IPS DF 19.7 (cell line): ENCODE data around the gene FUT1.
"Not testable (repeated sequence)": the region's sequence is repeated elsewhere in the genome, so short reads cannot be mapped to it uniquely, and the experiment has no call there.

Source experiments
- DNase-seq: peaks from one replicate; pipeline ENCODE4 v3.0.0-alpha.2; 2013; ENCODE audit warnings: low read depth, low spot score

The FUT1 gene

DNA sequence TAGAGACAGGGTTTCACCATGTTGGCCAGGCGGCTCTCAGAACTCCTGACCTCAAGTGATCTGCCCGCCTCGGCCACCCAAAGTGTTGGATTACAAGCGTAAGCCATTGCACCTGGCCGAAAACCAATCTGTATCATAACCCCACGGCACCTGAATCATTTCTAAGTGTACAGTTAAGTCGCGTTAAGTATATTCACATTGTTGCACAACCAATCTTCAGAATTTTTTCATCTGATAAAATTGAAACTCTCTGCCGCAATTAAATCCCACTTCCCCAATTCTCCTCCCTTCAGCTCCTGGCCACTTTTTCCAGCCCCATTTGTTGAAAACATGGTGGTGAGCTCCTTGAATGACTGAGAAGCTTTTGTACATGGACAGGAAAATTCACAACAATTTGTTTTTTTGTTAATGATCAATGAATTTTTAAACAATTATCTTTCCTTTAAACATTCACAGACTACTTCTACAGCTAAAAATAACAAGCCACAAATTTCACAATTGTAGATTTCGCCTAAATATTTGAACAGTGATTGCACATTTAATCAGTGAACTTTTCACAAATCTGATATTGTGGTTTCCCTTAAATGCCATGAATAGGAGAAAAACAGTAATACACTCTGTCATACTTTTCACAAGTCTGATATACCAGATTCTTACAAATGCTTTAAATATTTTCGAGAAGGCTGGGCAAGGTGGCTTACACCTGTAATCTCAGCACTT, 16.7 kb upstream of the FUT1 start:
- DNase-seq: no peak

DNA sequence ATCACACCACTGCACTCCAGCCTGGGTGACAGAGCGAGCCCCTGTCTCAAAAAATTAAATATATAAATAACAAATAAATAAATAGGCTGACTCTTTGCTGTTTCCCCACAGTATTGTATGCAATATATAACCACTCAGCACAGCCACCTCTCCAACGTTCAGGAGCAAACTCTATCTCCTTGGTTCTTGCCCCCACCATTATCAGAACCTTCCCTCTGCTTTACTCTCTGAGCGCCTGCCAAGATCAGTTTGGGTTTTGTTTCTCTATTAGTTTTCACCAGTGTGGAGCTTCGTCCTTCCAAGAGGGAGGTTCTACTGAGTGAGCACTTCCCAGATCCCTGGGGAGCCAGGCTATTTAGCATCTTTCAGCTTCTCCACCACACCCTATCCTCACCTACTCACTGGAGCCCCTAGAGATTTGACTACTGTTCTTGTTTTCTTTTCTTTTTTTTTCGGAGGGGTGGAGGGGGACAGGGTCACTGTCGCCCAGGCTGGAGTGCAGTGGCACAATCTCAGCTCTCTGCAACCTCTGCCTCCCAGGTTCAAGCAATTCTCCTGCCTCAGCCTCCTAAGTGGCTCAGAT, 15.8 kb upstream of the FUT1 start:
- DNase-seq: not testable (repeated sequence)

- DNase-seq: not testable (repeated sequence)
These were observed 13.4 kb upstream of the FUT1 start for GRCh38 chr19:48765816-48766215.

DNA sequence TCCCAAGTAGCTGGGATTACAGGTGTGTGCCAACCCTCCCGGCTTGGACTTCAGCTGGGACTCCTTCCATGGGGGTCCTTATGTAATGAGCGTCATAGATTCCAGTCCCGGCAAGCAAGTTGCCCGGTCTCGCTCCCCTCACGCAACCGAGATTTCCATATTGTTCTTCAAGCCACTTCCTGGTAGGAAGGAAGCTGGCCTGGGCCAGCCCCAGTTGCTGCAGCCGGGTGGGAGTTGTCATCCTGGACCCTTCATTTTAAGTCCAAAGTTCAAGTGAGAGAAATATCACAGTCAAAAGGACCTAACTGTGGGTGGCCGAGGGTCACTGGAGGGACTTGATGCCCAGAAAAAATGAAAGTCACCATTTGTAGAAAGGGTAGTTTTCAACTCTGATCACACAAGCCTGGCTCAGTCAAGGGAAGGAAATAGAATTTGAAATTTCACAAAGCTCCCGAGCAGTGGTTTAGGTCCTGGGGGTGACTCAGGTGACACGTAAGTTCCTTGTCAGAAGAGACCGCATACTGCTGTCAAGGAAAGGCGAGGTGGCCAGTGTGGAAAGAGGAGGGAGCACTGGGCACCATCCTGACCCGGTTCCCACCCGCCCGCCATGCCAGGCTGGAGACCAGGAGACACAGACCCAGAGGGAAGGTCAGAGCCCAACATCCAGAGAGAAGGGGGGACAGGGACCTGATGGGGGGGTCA, 8.2 kb upstream of the FUT1 start:
- DNase-seq: no peak

DNA sequence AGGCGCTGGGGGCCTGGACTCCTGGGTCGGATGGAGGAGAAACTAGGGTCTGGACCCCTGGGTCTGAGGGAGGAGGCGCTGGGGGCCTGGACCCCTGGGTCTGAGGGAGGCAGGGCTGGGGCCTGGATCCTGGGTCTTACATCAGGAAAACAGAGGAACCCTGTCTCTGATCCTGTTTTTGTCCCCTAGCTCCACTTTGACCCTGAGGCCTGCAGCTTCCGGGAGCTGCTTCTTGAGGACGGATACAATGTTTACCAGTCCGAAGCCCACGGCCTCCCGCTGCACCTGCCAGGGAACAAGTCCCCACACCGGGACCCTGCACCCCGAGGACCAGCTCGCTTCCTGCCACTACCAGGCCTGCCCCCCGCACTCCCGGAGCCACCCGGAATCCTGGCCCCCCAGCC, 5.3 kb upstream of the FUT1 start:
- DNase-seq: no peak

GRCh38 chr19:48757089-48757675, 4.7 kb upstream of the FUT1 start:
- no peak for DNase-seq

DNA sequence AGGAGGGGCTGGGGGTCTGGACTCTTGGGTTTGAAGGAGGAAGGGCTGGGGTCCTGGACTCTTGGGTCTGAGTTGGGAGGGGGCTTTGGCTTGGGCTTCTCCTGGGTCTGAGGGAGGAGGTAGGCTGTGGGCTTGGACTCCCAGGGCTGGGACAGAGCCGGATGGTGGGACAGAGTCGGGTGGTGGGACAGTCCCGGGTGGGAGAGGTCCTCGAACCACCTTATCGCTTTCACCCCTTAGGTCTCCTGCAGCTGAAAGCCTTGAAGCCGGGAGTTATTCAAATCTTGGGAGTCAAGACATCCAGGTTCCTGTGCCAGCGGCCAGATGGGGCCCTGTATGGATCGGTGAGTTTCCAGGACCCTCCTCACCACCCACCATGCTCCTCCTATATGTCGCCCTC, 4.2 kb upstream of the FUT1 start:
- DNase-seq: no peak

DNA sequence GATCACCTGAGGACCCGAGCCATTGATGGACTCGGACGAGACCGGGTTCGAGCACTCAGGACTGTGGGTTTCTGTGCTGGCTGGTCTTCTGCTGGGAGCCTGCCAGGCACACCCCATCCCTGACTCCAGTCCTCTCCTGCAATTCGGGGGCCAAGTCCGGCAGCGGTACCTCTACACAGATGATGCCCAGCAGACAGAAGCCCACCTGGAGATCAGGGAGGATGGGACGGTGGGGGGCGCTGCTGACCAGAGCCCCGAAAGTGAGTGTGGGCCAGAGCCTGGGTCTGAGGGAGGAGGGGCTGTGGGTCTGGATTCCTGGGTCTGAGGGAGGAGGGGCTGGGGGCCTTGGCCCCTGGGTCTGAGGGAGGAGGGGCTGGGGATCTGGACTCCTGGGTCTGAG, 3.8 kb upstream of the FUT1 start:
- no peak for DNase-seq

- DNase-seq: no peak
These were observed 3.3 kb upstream of the FUT1 start for GRCh38 chr19:48755787-48756186.

DNA sequence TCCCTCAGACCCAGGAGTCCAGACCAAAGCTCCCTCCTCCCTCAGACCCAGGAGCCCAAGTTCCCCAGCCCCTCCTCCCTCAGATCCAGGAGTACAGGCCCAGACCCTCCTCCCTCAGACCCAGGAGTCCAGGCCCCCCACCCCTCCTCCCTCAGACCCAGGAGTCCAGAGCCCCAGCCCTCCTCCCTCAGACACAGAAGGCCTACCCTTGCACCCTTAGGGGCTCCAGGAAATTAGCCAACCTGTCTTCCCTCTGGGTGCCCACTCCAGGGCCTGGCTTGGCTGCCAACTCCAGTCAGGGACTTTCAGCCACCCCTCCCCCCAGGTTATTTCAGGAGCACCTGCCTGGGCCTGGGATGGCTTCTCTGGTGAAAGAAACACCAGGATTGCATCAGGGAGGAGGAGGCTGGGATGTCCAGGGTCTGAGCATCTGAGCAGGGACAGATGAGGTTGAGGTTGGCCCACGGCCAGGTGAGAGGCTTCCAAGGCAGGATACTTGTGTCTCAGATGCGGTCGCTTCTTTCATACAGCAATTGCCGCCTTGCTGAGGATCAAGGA, 2.7 kb upstream of the FUT1 start, which contains the start of gene FGF21:
FGF21 (plus strand) TSS at position 441 of the 558 bp plus-strand sequence. CDS start 713 bp downstream, outside the sequence.
- DNase-seq: no peak

GRCh38 chr19:48751845-48752495, 471 bp downstream of the FUT1 start:
- DNase-seq: no peak

- no peak for DNase-seq
These were observed 1.5 kb downstream of the FUT1 start for GRCh38 chr19:48750771-48751504.

- no peak for DNase-seq
These were observed 2.1 kb downstream of the FUT1 start for GRCh38 chr19:48750351-48750750.

DNA sequence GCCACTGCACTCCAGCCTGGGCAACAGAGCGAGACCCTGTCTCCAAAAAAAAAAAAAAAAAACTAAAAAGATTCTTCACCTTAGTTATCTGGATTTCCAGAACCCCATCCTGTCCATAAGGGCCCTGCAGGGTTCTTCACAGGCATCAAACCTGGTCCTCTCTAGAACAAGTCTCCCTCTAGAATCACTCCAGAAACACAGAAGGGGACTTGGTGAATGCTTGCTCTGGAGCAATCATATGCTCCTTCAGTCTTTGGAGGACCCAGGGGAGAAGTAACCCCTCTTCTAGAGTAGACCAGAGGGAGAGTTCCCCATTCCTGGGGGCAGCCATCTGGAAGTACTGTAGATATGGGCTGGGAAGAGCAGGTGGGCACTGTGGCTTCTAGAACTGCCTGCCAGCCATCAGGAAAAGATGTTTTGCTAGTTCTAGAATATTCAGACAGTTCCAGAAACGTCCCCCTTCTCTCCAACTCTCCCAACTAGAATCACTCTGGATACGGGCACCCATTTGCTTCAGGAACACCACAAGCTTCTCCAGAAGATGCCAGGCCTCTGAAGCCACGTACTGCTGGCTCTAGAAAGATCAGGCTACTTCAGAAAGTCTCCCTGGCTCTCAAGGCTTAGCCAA, 2.8 kb downstream of the FUT1 start:
- no peak for DNase-seq

DNA sequence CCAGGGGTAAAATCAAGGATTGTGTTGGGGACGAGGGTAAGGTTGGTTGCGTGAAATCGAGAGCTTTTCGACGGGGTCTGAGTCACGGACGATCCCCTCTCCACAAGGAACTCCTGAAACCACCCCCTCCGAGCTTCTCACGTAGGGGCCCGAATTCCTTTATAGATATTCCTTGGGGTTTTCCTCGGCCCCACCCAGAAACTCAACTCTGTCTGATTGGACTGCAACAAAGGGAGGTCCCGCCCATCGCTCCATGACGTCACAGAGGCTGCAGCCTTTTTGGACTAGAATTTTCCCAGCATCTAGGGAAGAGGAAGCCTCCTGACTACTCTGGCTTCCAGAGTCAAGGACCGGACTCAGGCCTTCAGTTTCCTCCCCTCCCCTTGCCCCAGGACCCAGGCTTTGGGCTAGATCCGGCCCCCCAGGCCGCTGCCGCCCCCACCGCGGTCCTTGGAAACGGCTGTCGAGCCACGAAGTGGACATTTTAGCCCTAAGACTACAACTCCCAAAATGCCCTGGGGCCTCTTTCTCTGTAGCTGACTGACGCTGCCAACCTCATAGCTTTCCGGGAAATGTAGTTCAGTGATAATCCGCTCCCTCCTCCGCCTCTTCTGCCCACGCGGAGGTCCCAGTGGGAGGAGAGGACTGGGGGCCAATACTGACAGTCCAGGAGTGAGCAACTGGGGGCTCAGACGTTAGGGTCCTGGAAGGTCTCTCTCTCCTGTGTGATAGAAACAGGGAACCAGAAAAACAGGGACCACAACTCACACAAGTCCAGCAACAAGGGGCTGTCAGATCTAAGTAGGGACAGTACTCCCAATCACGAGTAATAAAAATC, 5.5 kb downstream of the FUT1 start, which contains the start of gene IZUMO1:
IZUMO1 (minus strand) TSS at position 172 of the 838 bp plus-strand sequence. CDS start 1,050 bp downstream, outside the sequence.
- peak; percentile 84 for DNase-seq

GRCh38 chr19:48746110-48746509, 6.3 kb downstream of the FUT1 start:
- no peak for DNase-seq

DNA sequence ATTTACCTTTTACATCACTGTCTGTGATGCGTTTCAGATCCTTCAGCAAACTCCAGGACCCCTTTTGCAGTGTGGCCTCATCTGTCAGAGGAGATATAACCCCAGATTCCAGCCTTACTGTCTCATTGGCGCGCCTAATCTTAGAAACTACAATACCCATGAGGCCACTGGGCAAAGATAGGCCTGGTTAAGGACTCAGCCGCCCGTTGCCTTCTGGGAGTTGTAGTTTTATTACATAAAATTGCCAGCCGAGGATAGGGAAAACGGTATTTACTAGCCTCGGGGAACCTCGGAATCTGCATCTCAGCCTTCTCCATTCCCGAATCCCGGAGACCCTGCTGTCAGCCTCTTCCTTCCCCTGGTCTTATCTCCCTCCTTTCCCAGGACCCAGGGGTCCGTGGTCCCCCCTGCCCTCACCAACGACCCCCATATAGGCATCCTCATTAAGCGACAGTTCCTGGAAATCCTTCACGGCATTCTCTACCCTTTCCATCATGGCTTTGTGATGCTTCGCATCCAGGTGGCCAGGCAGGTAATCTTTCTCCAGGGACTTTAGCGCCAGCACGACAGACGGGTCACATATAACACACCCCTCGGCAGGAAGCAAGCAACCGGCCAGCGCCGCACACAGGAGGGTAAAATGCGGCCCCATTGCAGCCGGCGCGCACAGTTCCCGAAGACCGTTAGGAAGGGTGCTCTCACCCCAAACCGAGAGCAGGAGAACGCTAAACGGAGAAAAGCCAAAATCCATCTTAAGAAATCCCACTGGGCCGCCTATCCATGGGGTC, 7.0 kb downstream of the FUT1 start:
- DNase-seq: no peak

GRCh38 chr19:48742096-48742495, 10.3 kb downstream of the FUT1 start:
- no peak for DNase-seq
